Keratinocyte (primary cell): ENCODE results near the gene KCNN3.

Source experiments
- CTCF ChIP-seq, 3 experiments: IDR thresholded peaks in 1 of 3; conservative IDR thresholded peaks in 1 of 3; optimal IDR thresholded peaks in 1 of 3; 2 replicates in 2 of 3; 3 replicates in 1 of 3; pipeline versions ENCODE3 to v1.5.1; 2011; ENCODE audit warnings: low read length in 3 of 3, mild to moderate bottlenecking in 3 of 3, moderate library complexity in 2 of 3, control low read depth in 1 of 3, inconsistent platforms in 1 of 3; ENCODE audit not compliant: insufficient read depth in 2 of 3; ENCODE audit errors: extremely low read depth in 1 of 3
- EZH2 ChIP-seq: IDR thresholded peaks from one replicate; pipeline ENCODE4 v1.6.1; 2012; ENCODE audit warnings: inconsistent platforms, mild to moderate bottlenecking, low read length, moderate library complexity

GRCh38 chr1:154870734-154871133 is 653 bp upstream of the KCNN3 start:
- TF ChIP-seq CTCF (optimal IDR thresholded peaks at IDR 0.05 in 1 of 3, IDR thresholded peaks at IDR 0.05 in 1 of 3, conservative IDR thresholded peaks at IDR 0.05 in 1 of 3; ENCODE audit: extremely low read depth in 1 of 3, insufficient read depth in 2 of 3, low read length in 3 of 3), result no peak
- TF ChIP-seq EZH2, result no peak
